KG1 (cell line): ENCODE data around the gene PPIL6.
A peak's percentile ranks its signal among the peaks of the same experiment; 100 is the strongest.
"Not testable (repeated sequence)": the region's sequence is repeated elsewhere in the genome, so short reads cannot be mapped to it uniquely, and the experiment has no call there.

Experiments used
- DNase-seq: peaks from one replicate; lab custom pipeline; 2025; lab: John Stamatoyannopoulos, UW

Gene PPIL6

GRCh38 chr6:109393886-109394281, 46.5 kb downstream of the PPIL6 start:
- DNase-seq: no peak

DNA sequence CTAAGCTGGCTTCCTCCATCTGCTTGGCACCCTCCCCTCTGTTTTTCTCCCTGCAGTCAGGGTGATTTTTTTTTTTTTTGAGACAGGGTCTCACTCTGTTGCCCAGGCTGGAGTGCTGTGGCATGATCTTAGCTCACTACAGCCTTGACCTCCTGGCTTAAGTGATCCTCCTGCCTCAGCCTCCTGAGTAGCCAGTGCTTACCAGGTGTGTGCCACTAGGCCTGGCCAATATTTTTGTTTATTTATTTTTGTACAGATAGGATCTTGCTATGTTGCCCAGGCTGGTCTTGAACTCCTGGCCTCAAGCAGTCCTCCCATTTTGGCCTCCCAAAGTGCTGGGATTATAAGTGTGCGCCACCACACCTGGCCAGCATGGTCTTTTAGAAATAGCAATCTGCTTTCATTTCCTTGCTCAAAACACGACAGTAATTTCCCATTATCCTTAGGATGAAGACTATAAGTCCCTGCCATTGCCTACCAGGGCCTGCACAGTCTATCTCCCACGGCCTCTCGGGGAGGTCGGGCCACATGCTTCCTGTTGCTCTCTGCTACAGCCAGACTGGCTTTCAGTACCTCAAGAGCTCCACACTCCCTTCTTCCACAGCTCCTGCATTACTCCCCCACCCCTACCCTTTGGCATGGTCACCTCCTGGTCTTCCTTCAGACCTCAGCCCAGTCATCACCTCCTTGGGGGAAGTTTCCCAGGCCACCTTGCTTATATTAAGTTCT, 47.1 kb downstream of the PPIL6 start:
- no peak for DNase-seq

- no peak for DNase-seq
These were observed 50.7 kb downstream of the PPIL6 start for GRCh38 chr6:109389650-109390274.

DNA sequence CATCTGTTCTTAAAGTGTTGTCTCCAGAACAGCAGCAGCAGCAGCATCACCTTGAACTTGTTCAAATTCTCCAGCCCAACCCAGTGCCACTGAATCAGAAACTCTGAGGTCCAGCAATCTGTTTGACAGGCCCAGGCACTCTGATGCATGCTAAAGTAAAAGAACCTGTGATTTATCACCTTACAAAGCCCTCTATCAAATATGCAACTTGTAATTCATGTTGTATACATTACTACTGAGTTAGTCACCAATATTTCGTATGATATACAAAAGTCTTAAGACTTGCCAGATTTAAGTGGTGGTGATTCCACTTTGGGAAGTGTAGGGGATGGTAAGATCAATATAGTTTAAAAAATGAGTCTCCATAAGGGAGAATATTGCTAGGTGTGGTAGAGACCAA, 52.2 kb downstream of the PPIL6 start:
- DNase-seq: no peak

- DNase-seq: no peak
These were observed 56.9 kb downstream of the PPIL6 start for GRCh38 chr6:109383438-109383940.

DNA sequence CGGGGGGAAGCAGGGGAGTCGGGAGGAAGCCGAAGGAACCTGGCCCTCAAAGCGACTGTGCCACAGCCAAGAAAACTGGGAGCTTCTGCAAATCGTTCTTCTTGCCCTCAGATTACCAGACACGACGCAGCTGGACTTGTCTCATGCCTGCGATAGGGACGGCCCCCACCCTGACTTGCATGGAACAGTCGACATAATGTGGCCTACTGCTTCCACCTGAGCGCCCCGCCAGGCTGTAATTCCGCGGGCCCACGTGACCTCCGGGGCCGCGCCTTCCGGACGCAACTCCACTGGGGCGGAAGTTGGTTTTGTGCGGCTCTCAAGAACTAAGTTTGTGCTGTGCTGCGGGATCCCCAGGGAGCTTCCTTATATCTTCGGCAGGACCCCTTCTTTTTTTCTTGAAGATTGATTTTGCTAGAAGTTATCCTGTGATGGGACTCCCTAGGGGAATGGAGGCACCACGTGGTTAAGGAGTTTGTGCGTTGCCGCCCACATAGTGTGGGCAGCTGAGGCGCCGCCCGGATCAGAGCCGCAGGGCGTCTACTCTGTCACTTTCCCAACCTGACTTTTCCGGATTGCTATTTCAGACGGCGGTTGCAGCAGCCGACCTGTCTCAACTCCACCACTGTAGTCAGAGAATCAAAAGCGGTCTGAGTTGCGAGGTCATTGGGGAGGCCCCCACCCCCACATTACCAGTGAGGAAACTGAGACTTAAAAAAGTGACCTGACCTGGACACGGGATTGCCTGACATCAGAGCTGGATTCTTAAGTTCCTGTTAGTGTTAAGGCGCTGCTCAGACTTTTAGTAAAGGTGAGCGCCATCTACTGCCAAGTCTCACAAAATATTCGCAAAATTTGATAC, 57.6 kb downstream of the PPIL6 start:
- DNase-seq: peak; percentile 96

GRCh38 chr6:109381747-109382575, 58.5 kb downstream of the PPIL6 start, which contains the start of gene CD164:
TSS of gene CD164 (minus strand) at chr6:109382467. CDS start at chr6:109382378, 89 bp downstream.
- DNase-seq: peak; percentile 96

DNA sequence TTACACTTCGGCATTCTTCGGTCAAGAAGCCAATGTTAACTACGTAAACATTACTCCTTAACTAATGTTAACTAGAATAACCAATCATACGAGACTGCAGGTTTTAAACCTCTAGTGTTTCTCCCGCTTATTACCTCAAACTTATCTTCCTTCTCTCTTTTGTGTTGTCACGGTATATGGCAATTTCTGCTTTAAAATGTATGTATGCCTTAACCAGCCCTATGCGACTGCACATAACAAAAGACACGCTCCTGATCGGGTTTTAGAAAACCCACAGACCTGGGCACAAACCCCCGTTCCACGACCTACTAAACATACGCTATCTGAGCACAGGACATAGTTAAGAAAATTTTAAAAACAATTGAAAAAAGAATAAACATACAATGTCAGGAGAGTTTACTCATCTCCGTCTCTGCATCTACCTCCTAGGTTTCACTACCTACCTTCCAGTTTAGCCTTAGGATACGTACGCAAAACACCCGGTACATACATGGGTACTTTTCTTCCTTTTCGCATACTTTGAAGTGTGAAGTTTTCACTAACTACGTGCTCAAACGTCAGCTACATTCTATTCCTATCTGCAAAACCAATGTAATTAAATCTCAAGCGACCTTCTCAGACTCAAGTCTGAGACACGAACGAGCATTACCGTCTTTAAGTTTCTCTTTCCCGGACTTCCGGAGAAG, 59.2 kb downstream of the PPIL6 start:
- no peak for DNase-seq

DNA sequence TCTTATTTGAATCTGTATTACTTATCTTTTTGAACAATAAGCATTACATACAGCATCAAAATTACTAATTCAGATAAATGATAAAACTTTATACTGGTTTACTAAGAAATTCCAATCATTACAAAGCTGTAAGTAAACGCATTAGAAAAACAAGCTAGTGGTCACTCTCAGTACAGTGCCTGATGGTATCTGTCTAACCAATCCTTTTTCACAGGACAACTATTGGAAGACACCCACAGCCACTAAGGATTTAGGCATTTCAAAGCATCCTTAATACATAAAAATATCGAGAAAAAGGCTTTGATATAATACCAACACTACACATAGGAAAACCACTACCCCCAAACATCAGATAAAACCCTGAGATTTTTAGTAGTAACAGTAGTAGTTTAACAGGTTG, 60.7 kb downstream of the PPIL6 start:
- no peak for DNase-seq

DNA sequence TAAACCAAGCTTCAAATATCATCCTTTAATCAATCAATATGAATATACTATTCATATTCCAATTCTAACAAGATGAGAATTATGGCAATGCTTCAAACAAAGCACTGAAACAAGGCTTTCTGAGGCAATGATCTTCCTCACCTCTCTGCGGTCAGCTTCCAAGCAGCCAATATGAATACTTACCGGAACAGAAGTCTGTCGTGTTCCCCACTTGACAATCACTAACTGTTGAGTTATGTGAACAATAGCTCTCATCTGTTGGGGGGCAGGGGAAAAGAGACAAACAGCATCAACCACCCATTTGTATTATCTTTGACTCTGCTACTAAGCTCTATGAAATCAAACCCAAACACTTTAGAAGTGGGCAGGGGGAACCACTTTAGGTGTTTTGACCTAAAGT, 62.7 kb downstream of the PPIL6 start:
- DNase-seq: no peak

GRCh38 chr6:109374326-109374892, 66.0 kb downstream of the PPIL6 start:
- no peak for DNase-seq

DNA sequence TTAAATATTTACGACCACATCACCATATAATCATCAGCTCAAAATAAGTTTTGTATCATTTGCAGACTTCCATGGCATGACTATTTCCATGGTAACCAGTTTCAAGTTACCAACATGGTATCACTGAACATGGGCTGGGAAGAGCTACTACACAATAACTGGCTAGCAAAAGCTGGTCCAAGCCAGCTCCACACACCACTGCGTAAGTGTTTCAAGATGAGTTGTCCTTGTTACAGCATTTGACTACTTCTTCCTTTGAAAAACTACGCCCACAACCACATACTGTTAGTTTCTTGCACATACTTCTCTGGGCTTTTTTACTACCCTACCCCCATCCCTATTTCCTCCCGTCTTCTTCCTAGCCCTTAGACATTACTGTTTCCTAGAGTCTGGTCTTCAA, 66.7 kb downstream of the PPIL6 start:
- no peak for DNase-seq

GRCh38 chr6:109373331-109373730, 67.1 kb downstream of the PPIL6 start:
- no peak for DNase-seq

- no peak for DNase-seq
These were observed 68.3 kb downstream of the PPIL6 start for GRCh38 chr6:109372130-109372529.

- DNase-seq: no peak
These were observed 69.6 kb downstream of the PPIL6 start for GRCh38 chr6:109370792-109371191.

- no peak for DNase-seq
These were observed 70.1 kb downstream of the PPIL6 start for GRCh38 chr6:109370336-109370735.

DNA sequence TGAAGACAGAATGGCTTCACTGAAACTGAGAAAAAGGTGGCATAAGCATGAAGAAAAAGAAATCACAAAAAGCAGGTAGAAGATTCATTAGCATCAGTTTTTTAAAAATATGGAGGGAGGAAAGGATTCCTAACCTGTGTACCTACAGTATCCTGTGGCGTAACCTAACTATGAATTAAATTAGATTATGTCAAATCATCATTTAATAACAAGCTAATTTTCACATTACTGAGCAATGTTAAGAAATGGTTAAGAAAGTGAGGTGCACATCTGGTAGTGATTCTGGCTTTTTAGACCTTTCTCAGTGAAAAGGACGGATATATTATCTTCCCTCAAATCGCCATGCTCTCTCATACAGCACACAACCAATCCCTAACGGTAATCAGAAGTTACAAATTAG, 70.7 kb downstream of the PPIL6 start:
- DNase-seq: no peak

DNA sequence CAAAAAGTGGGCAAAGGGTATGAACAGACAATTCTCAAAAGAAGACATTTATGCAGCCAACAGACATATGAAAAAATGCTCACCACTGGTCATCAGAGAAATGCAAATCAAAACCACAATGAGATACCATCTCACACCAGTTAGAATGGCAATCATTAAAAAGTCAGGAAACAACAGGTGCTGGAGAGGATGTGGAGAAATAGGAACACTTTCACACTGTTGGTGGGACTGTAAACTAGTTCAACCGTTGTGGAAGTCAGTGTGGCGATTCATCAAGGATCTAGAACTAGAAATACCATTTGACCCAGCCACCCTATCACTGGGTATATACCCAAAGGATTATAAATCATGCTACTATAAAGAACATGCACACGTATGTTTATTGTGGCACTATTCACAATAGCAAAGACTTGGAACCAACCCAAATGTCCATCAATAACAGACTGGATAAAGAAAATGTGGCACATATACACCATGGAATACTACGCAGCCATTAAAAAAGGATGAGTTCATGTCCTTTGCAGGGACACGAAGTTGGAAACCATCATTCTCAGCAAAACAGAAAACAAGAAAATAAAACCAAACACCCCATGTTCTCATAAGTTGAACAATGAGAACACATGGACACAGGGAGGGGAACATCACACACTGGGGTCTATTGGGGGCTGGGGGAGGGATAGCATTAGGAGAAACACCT, 75.9 kb downstream of the PPIL6 start:
- not testable (repeated sequence) for DNase-seq

GRCh38 chr6:109363753-109364152, 76.7 kb downstream of the PPIL6 start:
- no peak for DNase-seq
